ENCODE data around the gene ZBTB7C. TPM values are rescaled to one million over a fixed set of nuclear protein-coding genes. Genes with fewer than 3 reads are reported as not detected.
A peak's percentile ranks its signal among the peaks of the same experiment; 100 is the strongest.

ZBTB7C gene
- total RNA-seq, 1 experiment from 2014 or later, result 0.18 TPM

- Histone ChIP-seq H3K4me3 (ENCODE audit: low read depth, low read length) (no peak overlapping the region), H3K36me3 (ENCODE audit: control insufficient read depth, insufficient read depth, low read length) (no peaks in the 10 kb centered on the region), H3K9me3 (no peaks in the 10 kb centered on the region), H3K27me3 (replicated peaks; ENCODE audit: control insufficient read depth, insufficient read depth, low read length) (no peaks in the 10 kb centered on the region), H3K4me1 (no peaks in the 10 kb centered on the region)
- no peaks in the 10 kb centered on the region for H3K9me3 Mint-ChIP-seq (ENCODE audit: unreplicated experiment)
- no peaks in the 10 kb centered on the region for H3K36me3 Mint-ChIP-seq (ENCODE audit: insufficient read depth, unreplicated experiment)
- POLR2A ChIA-PET, result no interaction called here
- no peak for DNase-seq
- peaks cover 11% of the 10 kb centered on the region for H3K27me3 Mint-ChIP-seq (ENCODE audit: insufficient read depth, unreplicated experiment)
- intact Hi-C loops (cut with micrococcal nuclease; ENCODE audit: unreplicated experiment), result no loop called here
- BruUV-seq (replicated peaks), result no TSS peak
- H3K4me1 Mint-ChIP-seq (ENCODE audit: low read depth, unreplicated experiment), result no peaks in the 10 kb centered on the region
- CTCF ChIA-PET, result no interaction called here
- H3K27ac Mint-ChIP-seq (ENCODE audit: unreplicated experiment), result no peak overlapping the region
- TF ChIP-seq CTCF (IDR thresholded peaks at IDR 0.05; ENCODE audit: insufficient read depth in 1 of 2, low read depth in 1 of 2, low read length in 1 of 2, severe bottlenecking in 1 of 2, unreplicated experiment in 1 of 2), result no peak
- H3K4me3 Mint-ChIP-seq (ENCODE audit: unreplicated experiment), result no peak overlapping the region
Measured at GRCh38 chr18:48428475-48429177, 19.4 kb upstream of the ZBTB7C start.

- H3K4me1 ChIP-seq, result no peaks in the 10 kb centered on the region
- peak overlapping the region; percentile 76 for H3K4me3 Mint-ChIP-seq (ENCODE audit: unreplicated experiment)
Measured at GRCh38 chr18:48422947-48423378, 13.8 kb upstream of the ZBTB7C start.

More at GRCh38 chr18:48422947-48423378, 13.8 kb upstream of the ZBTB7C start:
- Histone ChIP-seq H3K9me3 (no peaks in the 10 kb centered on the region), H3K4me3 (ENCODE audit: low read depth, low read length) (no peak overlapping the region), H3K36me3 (ENCODE audit: control insufficient read depth, insufficient read depth, low read length) (no peaks in the 10 kb centered on the region), H3K27me3 (replicated peaks; ENCODE audit: control insufficient read depth, insufficient read depth, low read length) (no peaks in the 10 kb centered on the region)
- H3K27ac Mint-ChIP-seq (ENCODE audit: unreplicated experiment), result no peak overlapping the region
- no peak for TF ChIP-seq CTCF (IDR thresholded peaks at IDR 0.05; ENCODE audit: insufficient read depth in 1 of 2, low read depth in 1 of 2, low read length in 1 of 2, severe bottlenecking in 1 of 2, unreplicated experiment in 1 of 2)
- H3K9me3 Mint-ChIP-seq (ENCODE audit: unreplicated experiment), result no peaks in the 10 kb centered on the region
- intact Hi-C loops (cut with micrococcal nuclease; ENCODE audit: unreplicated experiment), result no loop called here
- POLR2A ChIA-PET, result no interaction called here
- CTCF ChIA-PET, result interaction anchor here (1.3 kb wide), 1 partner anchor 23 kb away, joined by 3 read pairs; no protein-coding TSS in a partner anchor
- no TSS peak for BruUV-seq (replicated peaks)
- no peaks in the 10 kb centered on the region for H3K4me1 Mint-ChIP-seq (ENCODE audit: low read depth, unreplicated experiment)
- DNase-seq, result peak in 1 of 2 experiments; percentile 8
- peaks cover 20% of the 10 kb centered on the region for H3K27me3 Mint-ChIP-seq (ENCODE audit: insufficient read depth, unreplicated experiment)
- no peaks in the 10 kb centered on the region for H3K36me3 Mint-ChIP-seq (ENCODE audit: insufficient read depth, unreplicated experiment)
